IPS DF 6.9 (cell line): Measurements from ENCODE around the gene BRCA2.

ENCODE experiments used
- DNase-seq: peaks from one replicate; pipeline ENCODE4 v3.0.0-alpha.2; 2013; ENCODE audit warnings: low read depth, low spot score
- H3K27ac ChIP-seq: one replicate; pipeline ENCODE4 v1.5.1; 2013; ENCODE audit warnings: low read length, control low read depth
- H3K27me3 ChIP-seq: 2 replicates; pipeline ENCODE4 v1.6.1; 2013; ENCODE audit warnings: mild to moderate bottlenecking, low read length; ENCODE audit not compliant: control insufficient read depth, insufficient read depth
- H3K36me3 ChIP-seq: 2 replicates; pipeline ENCODE4 v1.6.1; 2013; ENCODE audit warnings: low read length; ENCODE audit not compliant: control insufficient read depth, insufficient read depth
- H3K4me1 ChIP-seq: 2 replicates; pipeline ENCODE4 v1.6.1; 2013; ENCODE audit warnings: low read length; ENCODE audit not compliant: control insufficient read depth, insufficient read depth
- H3K4me3 ChIP-seq: 2 replicates; pipeline ENCODE4 v1.5.1; 2013; ENCODE audit warnings: mild to moderate bottlenecking, low read length
- H3K9me3 ChIP-seq: 2 replicates; pipeline ENCODE4 v1.6.1; 2013; ENCODE audit warnings: low read length, inconsistent platforms; ENCODE audit not compliant: control insufficient read depth, insufficient read depth
- WGBS: extraction: QIAGEN DNeasy Blood & Tissue Kit; methylation state at CpG from one replicate; pipeline ENCODE4 v1.1.7; 2013; ENCODE audit warnings: mixed read lengths, missing lambda C conversion rate; ENCODE audit not compliant: insufficient read length, insufficient coverage; 5-methylcytosine and 5-hydroxymethylcytosine counted together

The BRCA2 gene

DNA sequence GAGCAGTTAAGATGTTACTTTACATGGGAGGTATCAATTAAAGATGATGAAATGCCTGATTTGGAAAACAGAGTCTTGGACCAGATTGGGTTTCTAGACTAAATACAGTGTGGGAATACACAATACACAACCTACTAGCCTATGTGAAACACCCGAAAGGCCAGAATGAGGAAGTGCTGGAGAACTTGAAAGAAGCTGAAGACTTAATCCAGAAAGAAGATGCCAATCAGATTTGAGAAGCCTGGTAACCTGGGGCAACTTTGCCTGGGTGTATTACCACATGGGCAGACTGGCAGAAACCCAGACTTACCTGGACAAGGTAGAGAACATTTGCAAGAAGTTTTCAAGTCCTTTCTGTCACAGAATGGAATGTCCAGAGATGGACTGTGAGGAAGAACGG lies 69.4 kb downstream of the BRCA2 start:
- Histone ChIP-seq H3K4me1 (0 out of 2 replicates have a peak, but pooled peaks cover 2% of the 10 kb centered on the region), H3K27ac (no peak overlapping the region), H3K36me3 (no peaks in the 10 kb centered on the region; the same call in 1 of the 2 replicates), H3K27me3 (no peaks in the 10 kb centered on the region), H3K4me3 (no peak overlapping the region), H3K9me3 (no peaks in the 10 kb centered on the region)
- WGBS, result no CpG with 5 or more reads among the region's 2 CpGs
- DNase-seq, result no peak

DNA sequence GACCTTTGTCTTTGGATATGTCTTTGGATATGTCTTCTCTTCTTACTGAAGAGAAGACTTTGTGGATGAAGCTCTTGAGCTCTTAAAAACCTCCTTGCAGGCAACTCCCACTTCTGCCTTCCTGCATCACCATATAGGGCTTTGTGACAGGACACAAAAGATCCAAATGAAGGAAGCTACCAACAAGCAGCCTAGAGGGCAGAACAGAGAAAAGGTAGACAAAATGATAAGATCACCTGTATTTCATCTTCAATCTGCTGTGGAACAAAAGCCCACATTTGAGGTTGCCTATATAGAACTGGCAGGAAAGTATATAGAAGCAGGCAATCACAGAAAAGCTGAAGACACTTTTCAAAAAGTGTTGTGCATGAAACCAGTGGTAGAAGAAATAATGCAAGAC lies 70.1 kb downstream of the BRCA2 start:
- 0 out of 2 replicates have a peak, but pooled peaks cover 2% of the 10 kb centered on the region for H3K4me1 ChIP-seq
- no peaks in the 10 kb centered on the region; the same call in 1 of the 2 replicates for H3K36me3 ChIP-seq
- H3K9me3 ChIP-seq, result no peaks in the 10 kb centered on the region
- no peak overlapping the region for H3K4me3 ChIP-seq
- DNase-seq, result no peak
- H3K27me3 ChIP-seq, result no peaks in the 10 kb centered on the region
- H3K27ac ChIP-seq, result no peak overlapping the region

DNA sequence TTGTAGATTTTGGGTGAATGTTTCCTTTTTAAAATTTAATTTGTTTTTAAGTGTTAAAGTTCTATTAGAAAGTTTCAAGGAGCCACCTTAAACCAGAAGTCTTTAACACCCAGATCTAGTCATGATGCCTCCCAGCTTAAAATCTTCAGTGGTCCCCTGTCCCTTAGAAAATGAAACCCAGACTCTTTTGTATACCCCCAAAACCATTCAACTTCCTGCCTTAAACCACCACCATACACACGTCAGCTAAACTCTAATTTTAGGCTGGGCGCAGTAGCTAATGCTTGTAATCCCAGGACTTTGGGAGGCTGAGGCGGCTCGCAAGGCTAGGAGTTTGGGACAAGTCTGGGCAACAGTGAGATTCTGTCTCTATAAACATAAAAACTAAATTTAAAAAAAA lies 74.7 kb downstream of the BRCA2 start:
- Histone ChIP-seq H3K27me3 (no peaks in the 10 kb centered on the region), H3K27ac (no peak overlapping the region), H3K4me1 (no peaks in the 10 kb centered on the region), H3K36me3 (no peaks in the 10 kb centered on the region), H3K9me3 (no peaks in the 10 kb centered on the region), H3K4me3 (no peak overlapping the region)
- no CpG with 5 or more reads among the region's 4 CpGs for WGBS
- DNase-seq, result no peak

DNA sequence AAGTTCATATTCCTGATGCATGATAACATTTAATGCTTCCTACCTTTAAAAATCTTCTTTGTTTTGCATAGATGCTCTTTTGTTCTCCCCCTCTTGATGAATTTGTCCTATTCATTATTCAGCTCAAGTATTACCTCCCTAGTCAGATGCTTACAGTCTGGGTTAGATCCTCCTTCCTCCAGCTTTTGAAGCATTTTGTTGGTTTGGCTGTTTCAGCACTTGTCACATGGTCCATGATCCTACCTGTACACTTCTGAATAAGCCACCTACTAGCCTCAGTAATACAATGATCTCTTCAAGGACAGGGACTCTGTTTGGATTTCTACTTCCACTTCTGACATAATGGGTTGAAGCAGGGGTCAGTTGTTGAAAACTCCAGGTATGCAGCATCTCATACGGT lies 75.2 kb downstream of the BRCA2 start:
- no CpG with 5 or more reads among the region's 1 CpG for WGBS
- Histone ChIP-seq H3K36me3 (no peaks in the 10 kb centered on the region), H3K4me3 (no peak overlapping the region)

DNA sequence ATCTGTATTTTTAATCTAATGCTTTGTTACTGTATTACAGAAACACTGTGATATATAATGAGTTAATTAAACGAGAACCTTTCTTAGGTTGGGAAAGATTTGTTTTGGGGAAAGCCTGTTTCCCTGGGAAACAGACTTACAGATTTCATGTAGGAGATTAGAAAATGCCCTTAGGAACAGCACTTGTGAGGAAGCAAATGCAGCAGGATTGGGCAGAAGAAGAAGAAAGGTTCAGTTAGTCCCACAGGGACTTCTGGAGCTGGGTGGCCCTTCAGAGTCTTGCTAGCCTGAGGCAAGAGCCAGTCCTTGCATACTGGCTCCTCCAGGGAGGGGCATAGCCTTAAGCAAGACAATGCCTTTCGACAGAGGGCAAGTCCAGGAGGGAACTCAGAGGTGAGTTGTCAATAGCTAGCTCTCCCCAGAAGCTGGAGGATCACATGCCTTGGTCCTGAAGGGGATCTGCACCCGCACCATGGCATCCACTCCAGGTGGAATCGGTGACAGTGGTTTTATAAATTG lies 75.9 kb downstream of the BRCA2 start:
- Histone ChIP-seq H3K27me3 (no peaks in the 10 kb centered on the region), H3K36me3 (no peaks in the 10 kb centered on the region), H3K4me1 (no peaks in the 10 kb centered on the region), H3K9me3 (no peaks in the 10 kb centered on the region), H3K4me3 (no peak overlapping the region), H3K27ac (no peak overlapping the region)
- DNase-seq, result no peak
- no CpG with 5 or more reads among the region's 4 CpGs for WGBS

More for the DNA sequence above, 75.2 kb downstream of the BRCA2 start:
- DNase-seq, result no peak
- no peaks in the 10 kb centered on the region for H3K27me3 ChIP-seq
- H3K9me3 ChIP-seq, result no peaks in the 10 kb centered on the region
- H3K4me1 ChIP-seq, result no peaks in the 10 kb centered on the region
- H3K27ac ChIP-seq, result no peak overlapping the region

DNA sequence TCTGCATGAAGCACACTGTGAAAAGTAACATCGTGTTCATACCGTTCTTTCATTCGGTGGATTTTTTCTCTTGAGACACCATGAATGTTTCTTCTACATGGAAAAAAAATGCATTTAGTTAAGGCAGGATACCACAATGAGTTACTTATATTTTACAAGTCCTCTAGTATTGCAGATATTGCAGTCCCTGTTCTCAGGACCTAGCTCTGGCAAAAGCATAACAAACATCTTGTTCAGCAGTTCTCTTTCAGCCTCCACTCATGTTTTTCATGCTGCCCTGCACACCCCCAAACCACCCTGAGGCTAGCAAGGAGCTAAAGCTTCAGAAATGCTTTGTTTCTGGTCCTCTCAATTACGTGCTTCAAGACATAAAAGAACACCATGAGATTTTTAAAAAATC lies 87.8 kb downstream of the BRCA2 start:
- Histone ChIP-seq H3K4me3 (no peak overlapping the region), H3K4me1 (no peaks in the 10 kb centered on the region), H3K27me3 (no peaks in the 10 kb centered on the region), H3K27ac (no peak overlapping the region), H3K36me3 (no peaks in the 10 kb centered on the region), H3K9me3 (no peaks in the 10 kb centered on the region)
- WGBS, result no CpG with 5 or more reads among the region's 4 CpGs
- no peak for DNase-seq

DNA sequence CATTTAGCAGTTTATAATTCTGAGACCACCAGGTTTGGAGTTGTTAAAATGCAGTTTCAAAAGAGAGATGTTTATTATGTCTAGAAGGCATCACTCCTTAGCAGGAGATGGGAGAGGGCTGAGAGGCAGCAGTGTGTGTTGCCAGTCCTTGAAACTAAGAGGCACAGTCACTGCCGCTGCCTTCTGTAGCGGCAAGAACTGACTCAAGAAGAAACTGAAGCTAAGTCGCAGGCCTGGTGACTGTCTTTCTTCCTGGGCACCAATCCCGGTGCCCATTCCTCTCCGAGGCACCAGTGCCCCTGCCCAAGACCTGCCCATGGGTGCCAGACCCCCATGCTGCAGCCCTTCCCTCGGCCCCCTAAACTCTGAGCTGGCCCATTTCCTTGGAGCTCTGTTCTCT lies 92.5 kb downstream of the BRCA2 start:
- Histone ChIP-seq H3K9me3 (no peaks in the 10 kb centered on the region), H3K4me1 (peaks cover 2% of the 10 kb centered on the region; the same call in 1 of the 2 replicates), H3K36me3 (no peaks in the 10 kb centered on the region), H3K4me3 (no peak overlapping the region), H3K27me3 (no peaks in the 10 kb centered on the region), H3K27ac (no peak overlapping the region)
- DNase-seq, result no peak
- WGBS, result no CpG with 5 or more reads among the region's 6 CpGs

DNA sequence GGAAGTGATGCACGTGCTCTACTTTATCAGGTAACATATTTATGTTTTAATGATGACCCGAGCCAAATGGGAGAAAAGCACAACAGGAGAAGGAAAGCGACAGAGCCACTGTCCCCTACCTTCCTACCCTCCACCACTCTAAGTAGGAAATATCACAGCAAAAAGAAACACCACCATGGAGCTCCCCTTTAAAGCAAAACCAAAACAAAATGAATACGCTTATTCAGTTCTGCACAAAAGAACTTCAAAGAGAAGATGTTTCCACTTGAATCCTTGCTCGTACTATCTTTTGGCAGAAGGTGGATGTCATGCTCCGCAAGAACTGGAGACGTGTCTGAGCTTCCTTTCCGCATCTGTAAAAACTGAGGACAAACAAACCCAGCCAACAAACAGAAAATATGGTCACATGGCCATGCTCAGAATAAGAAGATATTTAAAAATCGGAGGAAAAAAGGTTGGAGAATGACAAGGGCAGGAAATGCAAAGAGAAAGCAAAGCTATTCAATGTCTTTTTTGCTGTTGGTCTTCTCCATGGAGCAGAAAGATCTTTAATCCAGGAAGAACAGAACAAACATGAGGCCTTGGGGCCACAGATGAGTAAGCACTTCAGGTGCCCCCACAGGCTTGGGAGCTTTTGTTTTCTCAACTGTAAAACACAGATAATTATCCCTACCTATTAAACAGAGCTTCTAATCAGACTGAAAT lies 93.1 kb downstream of the BRCA2 start:
- no peak for DNase-seq
- no CpG with 5 or more reads among the region's 9 CpGs for WGBS
- Histone ChIP-seq H3K4me3 (no peak overlapping the region), H3K36me3 (no peaks in the 10 kb centered on the region), H3K27ac (no peak overlapping the region), H3K9me3 (no peaks in the 10 kb centered on the region), H3K4me1 (peaks cover 2% of the 10 kb centered on the region; the same call in 1 of the 2 replicates), H3K27me3 (no peaks in the 10 kb centered on the region)

DNA sequence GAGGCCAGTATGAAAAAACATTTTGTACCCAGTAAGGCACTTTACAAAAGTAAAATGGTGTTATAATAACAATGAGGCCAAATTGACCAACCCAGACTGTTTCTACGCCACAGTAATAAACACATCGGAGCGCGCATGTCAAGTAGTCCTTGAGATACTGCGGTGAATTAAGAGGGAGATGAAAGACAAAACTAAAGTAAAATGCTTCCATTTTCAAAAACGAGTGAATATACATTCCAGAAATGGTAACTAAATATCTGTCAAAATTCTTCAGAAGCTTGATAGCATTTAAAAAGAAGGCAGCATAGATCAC lies 93.6 kb downstream of the BRCA2 start:
- Histone ChIP-seq H3K27ac (no peak overlapping the region), H3K36me3 (no peaks in the 10 kb centered on the region), H3K4me3 (no peak overlapping the region), H3K9me3 (no peaks in the 10 kb centered on the region), H3K4me1 (peaks cover 2% of the 10 kb centered on the region; the same call in 1 of the 2 replicates), H3K27me3 (no peaks in the 10 kb centered on the region)
- no peak for DNase-seq
- no CpG with 5 or more reads among the region's 6 CpGs for WGBS

DNA sequence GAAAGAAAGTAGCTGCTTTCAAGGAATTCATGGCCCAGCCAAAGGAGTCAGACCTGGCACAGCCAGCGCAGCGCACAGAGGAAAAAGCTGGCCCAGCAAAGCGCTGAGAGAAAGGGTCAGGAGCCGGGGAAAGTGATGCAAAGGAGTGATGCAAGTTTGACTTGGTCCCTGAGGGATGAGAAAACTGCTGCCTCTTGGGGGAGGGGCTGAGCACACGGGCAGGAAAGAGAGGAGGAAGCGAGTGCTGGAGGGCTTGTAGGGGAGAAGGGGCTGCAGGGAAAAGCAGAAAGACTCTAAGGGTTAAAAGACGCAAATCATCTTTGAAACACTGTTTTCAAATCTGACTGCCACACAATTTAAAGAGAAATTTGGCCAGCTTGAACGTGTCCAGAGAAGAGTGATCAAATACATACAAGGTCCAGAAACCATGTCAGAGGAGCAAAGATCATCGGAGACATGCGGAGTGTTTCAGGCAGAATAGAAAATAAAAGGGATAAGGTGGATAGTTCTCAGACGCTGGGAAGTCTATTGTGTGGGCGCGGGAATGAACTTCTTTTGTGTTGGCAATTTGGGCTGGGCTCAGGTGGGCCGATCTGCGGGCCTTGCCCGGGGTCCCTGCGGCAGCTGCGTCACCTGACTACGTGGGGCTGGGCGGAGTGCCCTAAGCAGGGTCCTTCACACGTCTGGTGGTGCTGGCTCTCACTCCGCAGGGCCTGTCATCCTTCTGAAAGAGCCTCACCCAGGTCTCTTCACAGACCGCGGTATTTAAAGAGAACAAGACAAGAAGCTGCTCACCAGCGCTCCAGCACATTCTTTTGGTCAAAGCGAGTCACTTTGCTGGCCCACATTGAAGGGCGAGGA lies 94.5 kb downstream of the BRCA2 start:
- DNase-seq, result no peak
- H3K27me3 ChIP-seq, result no peaks in the 10 kb centered on the region
- peak overlapping the region; percentile 20; the same call in 1 of the 2 replicates for H3K4me3 ChIP-seq
- H3K27ac ChIP-seq, result no peak overlapping the region
- peaks cover 2% of the 10 kb centered on the region; the same call in 1 of the 2 replicates for H3K4me1 ChIP-seq
- H3K36me3 ChIP-seq, result no peaks in the 10 kb centered on the region
- no CpG with 5 or more reads among the region's 27 CpGs for WGBS
- H3K9me3 ChIP-seq, result no peaks in the 10 kb centered on the region
